ENCODE data around the gene THAP12.
"Not testable (repeated sequence)": the region's sequence is repeated elsewhere in the genome, so short reads cannot be mapped to it uniquely, and the experiment has no call there.

THAP12 gene

DNA sequence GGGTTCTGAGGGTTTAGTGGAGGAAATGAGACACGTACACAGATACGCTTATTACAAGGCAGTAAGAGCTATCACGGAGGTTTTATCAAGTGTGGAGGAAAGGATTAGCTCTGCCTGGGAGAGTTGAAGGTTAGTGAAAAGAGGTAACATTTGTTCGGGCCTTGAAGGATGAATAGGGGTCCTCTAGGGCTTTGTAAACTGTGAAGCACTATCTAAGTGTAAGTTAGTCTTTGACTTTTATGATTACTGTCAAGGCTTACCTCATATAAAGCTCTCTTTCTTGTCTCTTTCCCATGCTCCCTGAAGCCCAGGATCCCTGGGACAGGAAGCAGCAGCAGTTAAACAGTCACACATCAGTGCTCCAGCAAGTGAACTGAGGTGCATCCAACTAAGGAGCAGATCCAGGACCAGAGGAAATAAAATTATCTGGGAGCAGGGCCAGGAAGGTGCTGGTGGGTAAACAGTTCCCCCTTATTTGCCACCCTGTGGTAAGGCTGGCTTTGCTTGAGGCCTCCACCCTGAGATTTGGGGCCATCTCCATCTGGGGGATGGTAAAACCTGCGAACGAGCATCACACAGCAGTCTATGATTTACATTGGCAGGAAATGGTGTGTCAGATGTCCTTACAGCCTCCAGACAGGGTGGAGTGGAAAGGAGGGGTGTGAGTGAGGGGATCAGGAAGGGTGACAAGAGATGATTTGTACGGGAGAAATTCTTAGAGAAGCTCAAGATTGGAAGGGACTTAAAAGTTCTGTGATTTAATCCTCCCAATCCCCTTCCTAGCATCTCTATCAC is 27.4 kb upstream of the THAP12 start:
- Histone ChIP-seq H3K36me3 (ENCODE audit: insufficient read depth, low read length) (no peaks in the 10 kb centered on the region), H3K9me3 (ENCODE audit: low read depth, low read length) (no peaks in the 10 kb centered on the region), H3K9ac (ENCODE audit: insufficient read length) (no peak overlapping the region), H3K4me3 (peak overlapping the region; percentile 44), H3K27ac (peak overlapping the region; percentile 57; the same call in 1 of the 2 replicates)
- DNase-seq (ENCODE audit: low read depth, low spot score): peak; percentile 87
- TF ChIP-seq POLR2AphosphoS5 (IDR thresholded peaks at IDR 0.05; ENCODE audit: borderline replicate concordance, low read depth, low read length): no peak

DNA sequence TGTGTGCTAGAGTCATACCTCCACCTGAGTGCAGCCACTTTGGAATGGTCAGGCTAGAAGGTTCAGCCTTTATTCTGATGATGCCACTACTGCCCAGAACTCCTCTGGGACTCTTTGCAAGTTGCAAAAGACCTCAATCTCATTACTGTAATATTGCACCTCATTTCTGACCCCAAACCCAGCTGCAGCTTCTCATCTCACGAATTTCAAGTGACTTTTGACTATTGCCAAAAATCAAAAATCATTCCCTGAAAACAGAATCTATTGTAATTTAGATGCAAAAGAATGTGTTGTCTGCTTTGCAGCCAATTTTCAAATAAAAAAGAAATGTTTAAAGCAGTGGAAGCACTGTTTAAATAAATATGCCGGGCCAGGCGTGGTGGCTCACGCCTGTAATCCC is 25.4 kb upstream of the THAP12 start:
- H3K9me3 ChIP-seq (ENCODE audit: low read depth, low read length): no peaks in the 10 kb centered on the region
- DNase-seq (ENCODE audit: low read depth, low spot score): no peak
- H3K4me3 ChIP-seq: no peak overlapping the region
- H3K36me3 ChIP-seq (ENCODE audit: insufficient read depth, low read length): no peaks in the 10 kb centered on the region
- TF ChIP-seq EZH2 (IDR thresholded peaks at IDR 0.05) (no peak), FOXP2 (optimal IDR thresholded peaks at IDR 0.05; ENCODE audit: control extremely low read depth, extremely low read length, insufficient read depth) (no peak), POLR2AphosphoS5 (IDR thresholded peaks at IDR 0.05; ENCODE audit: borderline replicate concordance, low read depth, low read length) (no peak)
- H3K9ac ChIP-seq (ENCODE audit: insufficient read length): no peak overlapping the region
- H3K27ac ChIP-seq: no peak overlapping the region

DNA sequence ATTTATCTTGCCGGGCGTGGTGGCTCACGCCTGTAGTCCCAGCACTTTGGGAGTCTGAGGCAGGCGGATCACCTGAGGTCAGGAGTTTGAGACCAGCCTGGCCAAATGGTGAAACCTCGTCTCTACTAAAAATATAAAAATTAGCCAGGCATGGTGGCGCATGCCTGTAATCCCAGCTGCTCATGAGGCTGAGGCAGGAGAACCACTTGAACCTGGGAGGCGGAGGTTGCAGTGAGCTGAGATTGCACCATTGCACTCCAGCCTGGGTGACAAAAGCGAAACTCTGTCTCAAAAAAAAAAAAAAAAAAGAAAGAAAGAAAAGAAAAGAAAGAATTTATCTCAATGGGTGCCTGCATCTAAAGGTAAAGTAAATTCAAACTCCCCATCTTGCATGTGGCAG is 20.6 kb upstream of the THAP12 start:
- not testable (repeated sequence) for H3K4me3 ChIP-seq; H3K9ac ChIP-seq (ENCODE audit: insufficient read length); H3K9me3 ChIP-seq (ENCODE audit: low read depth, low read length); DNase-seq (ENCODE audit: low read depth, low spot score); H3K36me3 ChIP-seq (ENCODE audit: insufficient read depth, low read length); H3K27ac ChIP-seq

DNA sequence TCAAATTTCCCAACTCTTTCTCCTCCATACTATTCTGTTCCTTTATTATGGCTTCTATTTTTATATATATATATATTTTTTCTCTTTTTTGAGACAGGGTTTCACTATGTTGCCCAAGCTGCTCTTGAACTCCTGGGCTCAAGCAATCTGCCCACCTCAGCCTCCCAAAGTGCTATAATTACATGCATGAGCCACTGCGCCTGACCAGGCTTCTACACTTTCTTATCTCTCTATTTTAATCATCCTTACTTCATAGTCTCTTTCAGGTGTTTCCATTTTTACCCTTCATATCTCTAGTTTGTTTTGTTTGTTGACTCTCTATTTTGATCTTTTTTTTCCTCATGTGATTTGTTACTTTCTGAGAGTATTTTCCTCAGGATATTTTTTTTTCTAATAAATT is 20.0 kb upstream of the THAP12 start:
- DNase-seq (ENCODE audit: low read depth, low spot score): no peak
- no peaks in the 10 kb centered on the region for H3K36me3 ChIP-seq (ENCODE audit: insufficient read depth, low read length)
- no peak overlapping the region for H3K9ac ChIP-seq (ENCODE audit: insufficient read length)
- TF ChIP-seq FOXP2 (optimal IDR thresholded peaks at IDR 0.05; ENCODE audit: control extremely low read depth, extremely low read length, insufficient read depth) (no peak), POLR2AphosphoS5 (IDR thresholded peaks at IDR 0.05; ENCODE audit: borderline replicate concordance, low read depth, low read length) (no peak), EZH2 (IDR thresholded peaks at IDR 0.05) (no peak)
- H3K9me3 ChIP-seq (ENCODE audit: low read depth, low read length): no peaks in the 10 kb centered on the region
- no peak overlapping the region for H3K4me3 ChIP-seq
- H3K27ac ChIP-seq: no peak overlapping the region

DNA sequence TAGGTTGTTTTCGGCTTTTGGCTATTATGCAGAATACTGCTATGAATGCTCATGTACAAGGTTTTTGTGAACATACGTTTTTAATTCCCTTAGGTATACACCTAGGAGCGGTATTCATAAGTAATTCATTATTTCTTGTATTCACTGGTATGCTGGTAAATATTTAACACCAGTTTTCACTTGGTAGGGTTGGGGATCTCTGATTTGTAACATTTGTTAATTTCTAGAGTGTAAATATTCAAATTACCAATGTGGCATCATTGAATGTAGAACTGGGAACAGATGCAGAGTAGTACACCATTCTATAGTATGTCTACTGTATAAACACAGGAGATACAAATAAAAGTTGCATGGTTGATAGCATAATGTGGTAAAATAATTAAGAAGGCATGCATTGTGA is 16.5 kb upstream of the THAP12 start:
- no peak for DNase-seq (ENCODE audit: low read depth, low spot score)
- H3K4me3 ChIP-seq: no peak overlapping the region

DNA sequence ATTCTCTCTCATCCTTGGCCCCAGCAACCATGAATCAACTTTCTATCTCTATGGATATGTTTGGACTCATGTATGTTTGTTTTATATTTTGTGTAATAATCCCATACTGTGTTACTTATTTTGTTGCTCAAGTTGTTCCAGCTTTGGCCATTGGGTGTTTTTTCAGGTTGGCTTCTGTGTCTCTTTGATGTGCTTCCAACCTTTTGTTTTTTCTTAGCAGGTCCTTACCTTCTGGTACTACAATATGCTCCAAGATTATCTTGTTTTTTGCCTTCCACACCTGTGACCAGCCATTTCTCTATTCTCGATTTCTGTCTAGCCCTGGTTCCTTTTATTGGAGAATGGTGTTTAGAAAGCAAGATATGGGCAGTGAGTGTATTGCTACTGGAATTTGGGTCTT is 14.4 kb upstream of the THAP12 start:
- DNase-seq (ENCODE audit: low read depth, low spot score): no peak
- no peaks in the 10 kb centered on the region for H3K36me3 ChIP-seq (ENCODE audit: insufficient read depth, low read length)
- no peak overlapping the region for H3K4me3 ChIP-seq
- no peak overlapping the region for H3K27ac ChIP-seq
- no peaks in the 10 kb centered on the region for H3K9me3 ChIP-seq (ENCODE audit: low read depth, low read length)
- no peak overlapping the region for H3K9ac ChIP-seq (ENCODE audit: insufficient read length)
- TF ChIP-seq EZH2 (IDR thresholded peaks at IDR 0.05) (no peak), POLR2AphosphoS5 (IDR thresholded peaks at IDR 0.05; ENCODE audit: borderline replicate concordance, low read depth, low read length) (no peak), FOXP2 (optimal IDR thresholded peaks at IDR 0.05; ENCODE audit: control extremely low read depth, extremely low read length, insufficient read depth) (no peak)

More for the DNA sequence above, 16.5 kb upstream of the THAP12 start:
- H3K9ac ChIP-seq (ENCODE audit: insufficient read length): no peak overlapping the region
- H3K36me3 ChIP-seq (ENCODE audit: insufficient read depth, low read length): no peaks in the 10 kb centered on the region
- TF ChIP-seq POLR2AphosphoS5 (IDR thresholded peaks at IDR 0.05; ENCODE audit: borderline replicate concordance, low read depth, low read length) (no peak), EZH2 (IDR thresholded peaks at IDR 0.05) (no peak), FOXP2 (optimal IDR thresholded peaks at IDR 0.05; ENCODE audit: control extremely low read depth, extremely low read length, insufficient read depth) (no peak)
- H3K9me3 ChIP-seq (ENCODE audit: low read depth, low read length): no peaks in the 10 kb centered on the region
- H3K27ac ChIP-seq: no peak overlapping the region

DNA sequence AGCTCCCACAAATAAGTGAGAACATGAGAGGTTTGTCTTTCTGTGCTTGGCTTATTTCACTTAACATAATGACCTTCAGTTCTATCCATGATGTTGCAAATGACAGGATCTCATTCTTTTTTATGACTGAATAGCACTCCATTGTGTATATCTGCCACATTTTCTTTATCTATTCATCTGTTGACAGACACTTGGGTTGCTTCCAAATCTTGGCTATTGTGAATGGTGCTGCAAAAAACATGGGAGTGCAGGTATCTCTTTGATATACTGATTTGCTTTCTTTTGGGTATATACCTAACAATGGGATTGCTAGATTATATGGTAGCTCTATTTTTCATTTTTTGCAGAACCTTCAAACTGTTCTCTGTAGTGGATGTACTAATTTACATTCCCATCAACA is 13.5 kb upstream of the THAP12 start:
- Histone ChIP-seq H3K4me3 (no peak overlapping the region), H3K9ac (ENCODE audit: insufficient read length) (no peak overlapping the region), H3K9me3 (ENCODE audit: low read depth, low read length) (no peaks in the 10 kb centered on the region), H3K27ac (no peak overlapping the region), H3K36me3 (ENCODE audit: insufficient read depth, low read length) (no peaks in the 10 kb centered on the region)
- DNase-seq (ENCODE audit: low read depth, low spot score): no peak
- TF ChIP-seq POLR2AphosphoS5 (IDR thresholded peaks at IDR 0.05; ENCODE audit: borderline replicate concordance, low read depth, low read length) (no peak), EZH2 (IDR thresholded peaks at IDR 0.05) (no peak), FOXP2 (optimal IDR thresholded peaks at IDR 0.05; ENCODE audit: control extremely low read depth, extremely low read length, insufficient read depth) (no peak)

DNA sequence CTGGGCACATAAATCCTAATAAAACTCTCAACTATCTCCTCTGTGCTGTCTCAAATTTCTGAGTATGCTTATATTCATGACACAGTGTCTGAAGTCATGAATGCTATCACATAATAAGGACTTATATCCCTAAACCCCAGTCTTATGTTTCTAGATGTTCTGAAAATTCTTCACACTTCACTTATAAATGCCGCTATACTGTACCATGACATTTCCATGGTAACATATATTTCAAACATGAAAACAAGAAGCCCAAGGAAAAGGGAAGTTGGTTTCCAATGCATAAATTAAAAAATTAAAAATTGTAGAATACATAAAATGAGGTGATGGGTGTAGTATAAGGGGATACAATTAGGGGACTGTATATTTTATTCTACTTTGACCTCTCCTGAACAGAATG is 11.9 kb upstream of the THAP12 start:
- Histone ChIP-seq H3K27ac (no peak overlapping the region), H3K4me3 (no peak overlapping the region), H3K9me3 (ENCODE audit: low read depth, low read length) (no peaks in the 10 kb centered on the region), H3K36me3 (ENCODE audit: insufficient read depth, low read length) (no peaks in the 10 kb centered on the region), H3K9ac (ENCODE audit: insufficient read length) (no peak overlapping the region)
- DNase-seq (ENCODE audit: low read depth, low spot score): no peak
- TF ChIP-seq EZH2 (IDR thresholded peaks at IDR 0.05) (no peak), FOXP2 (optimal IDR thresholded peaks at IDR 0.05; ENCODE audit: control extremely low read depth, extremely low read length, insufficient read depth) (no peak), POLR2AphosphoS5 (IDR thresholded peaks at IDR 0.05; ENCODE audit: borderline replicate concordance, low read depth, low read length) (no peak)

DNA sequence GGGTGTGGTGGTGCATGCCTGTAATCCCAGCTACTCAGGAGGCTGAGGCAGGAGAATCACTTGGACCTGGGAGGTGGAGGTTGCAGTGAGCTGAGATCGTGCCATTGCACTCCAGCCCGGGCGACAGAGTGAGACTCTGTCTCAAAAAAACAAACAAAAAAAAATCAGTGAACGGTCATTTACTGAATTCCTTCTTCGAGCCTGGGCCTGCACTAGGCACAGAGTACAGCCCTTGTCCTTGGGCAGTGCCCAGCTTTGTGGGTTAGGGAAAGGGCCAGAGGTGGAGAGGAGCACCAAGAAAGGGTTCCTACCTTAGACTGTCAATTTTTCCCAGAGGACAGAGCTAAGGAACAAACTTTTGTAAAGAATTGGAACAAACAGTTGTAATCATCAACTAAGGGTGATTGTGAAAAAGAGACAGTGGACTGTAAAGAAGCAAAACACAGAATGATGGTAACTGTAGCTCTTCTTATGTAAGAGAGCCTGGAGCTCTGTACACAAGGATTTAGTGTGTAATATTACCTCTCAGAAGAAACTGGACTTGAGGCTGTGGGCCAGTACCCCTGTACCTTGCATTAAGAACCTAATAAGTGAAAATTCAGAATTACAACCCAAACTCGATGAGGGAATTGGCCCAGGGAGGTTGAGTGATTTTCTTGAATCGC is 11.0 kb upstream of the THAP12 start:
- H3K27ac ChIP-seq: no peak overlapping the region
- TF ChIP-seq FOXP2 (optimal IDR thresholded peaks at IDR 0.05; ENCODE audit: control extremely low read depth, extremely low read length, insufficient read depth) (no peak), EZH2 (IDR thresholded peaks at IDR 0.05) (no peak), POLR2AphosphoS5 (IDR thresholded peaks at IDR 0.05; ENCODE audit: borderline replicate concordance, low read depth, low read length) (no peak)
- DNase-seq (ENCODE audit: low read depth, low spot score): no peak
- H3K36me3 ChIP-seq (ENCODE audit: insufficient read depth, low read length): no peaks in the 10 kb centered on the region
- no peak overlapping the region for H3K4me3 ChIP-seq
- H3K9me3 ChIP-seq (ENCODE audit: low read depth, low read length): no peaks in the 10 kb centered on the region
- no peak overlapping the region for H3K9ac ChIP-seq (ENCODE audit: insufficient read length)

All from SK-N-MC (cell line).